Mucosa of stomach (tissue), 1 donor: ENCODE measurements around the gene ADPRS.

ENCODE experiments used
- H3K27me3 ChIP-seq: one replicate; pipeline ENCODE4 v1.7.0; 2013; ENCODE audit warnings: mild to moderate bottlenecking, low read length; ENCODE audit not compliant: control insufficient read depth, insufficient read depth
- H3K36me3 ChIP-seq: one replicate; pipeline ENCODE4 v1.7.0; 2013; ENCODE audit warnings: low read length; ENCODE audit not compliant: control insufficient read depth, insufficient read depth
- H3K4me1 ChIP-seq: one replicate; pipeline ENCODE4 v1.7.0; 2013; ENCODE audit warnings: mild to moderate bottlenecking, low read length; ENCODE audit not compliant: control insufficient read depth, insufficient read depth
- H3K4me3 ChIP-seq: one replicate; pipeline ENCODE4 v1.7.0; 2013; ENCODE audit warnings: low read length
- H3K9ac ChIP-seq: one replicate; pipeline ENCODE4 v1.7.0; 2013; ENCODE audit warnings: mild to moderate bottlenecking, low read length, moderate library complexity
- H3K9me3 ChIP-seq: one replicate; pipeline ENCODE4 v1.7.0; 2013; ENCODE audit warnings: mild to moderate bottlenecking, low read length, moderate library complexity; ENCODE audit not compliant: control insufficient read depth
- donor health status: Pancreatic carcinoma.

ADPRS gene

GRCh38 chr1:36081926-36082485 is 6.7 kb upstream of the ADPRS start:
- H3K27me3 ChIP-seq: peaks cover 20% of the 10 kb centered on the region
- no peaks in the 10 kb centered on the region for H3K36me3 ChIP-seq
- H3K9ac ChIP-seq: no peak overlapping the region
- H3K9me3 ChIP-seq: no peaks in the 10 kb centered on the region
- no peak overlapping the region for H3K4me3 ChIP-seq
- peaks cover 9% of the 10 kb centered on the region for H3K4me1 ChIP-seq

GRCh38 chr1:36083219-36083618 is 5.5 kb upstream of the ADPRS start:
- Histone ChIP-seq H3K36me3 (no peaks in the 10 kb centered on the region), H3K9me3 (no peaks in the 10 kb centered on the region), H3K4me3 (no peak overlapping the region), H3K9ac (no peak overlapping the region), H3K27me3 (peaks cover 20% of the 10 kb centered on the region), H3K4me1 (peaks cover 10% of the 10 kb centered on the region)

GRCh38 chr1:36083635-36084496 is 4.8 kb upstream of the ADPRS start, which contains the start of gene TEKT2:
TSS of gene TEKT2 (plus strand) at chr1:36084094. CDS start at chr1:36084922, 828 bp downstream.
- Histone ChIP-seq H3K9me3 (no peaks in the 10 kb centered on the region), H3K27me3 (peaks cover 20% of the 10 kb centered on the region), H3K4me1 (peaks cover 13% of the 10 kb centered on the region), H3K9ac (peak within 1 kb of the TSS; percentile 66), H3K36me3 (no peaks in the 10 kb centered on the region), H3K4me3 (peak within 1 kb of the TSS; percentile 38)

GRCh38 chr1:36084497-36085115 is 4.1 kb upstream of the ADPRS start:
- no peaks in the 10 kb centered on the region for H3K9me3 ChIP-seq
- no peaks in the 10 kb centered on the region for H3K36me3 ChIP-seq
- peak overlapping the region; percentile 66 for H3K9ac ChIP-seq
- peaks cover 20% of the 10 kb centered on the region for H3K27me3 ChIP-seq
- peaks cover 13% of the 10 kb centered on the region for H3K4me1 ChIP-seq
- H3K4me3 ChIP-seq: peak overlapping the region; percentile 38

- no peaks in the 10 kb centered on the region for H3K9me3 ChIP-seq
- H3K9ac ChIP-seq: no peak overlapping the region
- H3K4me1 ChIP-seq: peaks cover 13% of the 10 kb centered on the region
- H3K4me3 ChIP-seq: no peak overlapping the region
- peaks cover 20% of the 10 kb centered on the region for H3K27me3 ChIP-seq
- H3K36me3 ChIP-seq: no peaks in the 10 kb centered on the region
Observed at GRCh38 chr1:36085126-36085525, 3.6 kb upstream of the ADPRS start.

GRCh38 chr1:36085686-36086526 is 2.8 kb upstream of the ADPRS start:
- Histone ChIP-seq H3K4me3 (no peak overlapping the region), H3K9me3 (no peaks in the 10 kb centered on the region), H3K9ac (no peak overlapping the region), H3K27me3 (peaks cover 20% of the 10 kb centered on the region), H3K36me3 (no peaks in the 10 kb centered on the region), H3K4me1 (peaks cover 13% of the 10 kb centered on the region)

GRCh38 chr1:36086529-36087232 is 2.0 kb upstream of the ADPRS start:
- Histone ChIP-seq H3K9me3 (no peaks in the 10 kb centered on the region), H3K36me3 (peaks cover 3% of the 10 kb centered on the region), H3K9ac (no peak overlapping the region), H3K4me3 (no peak overlapping the region), H3K4me1 (peaks cover 13% of the 10 kb centered on the region), H3K27me3 (peaks cover 20% of the 10 kb centered on the region)

GRCh38 chr1:36087233-36088123 is 1.2 kb upstream of the ADPRS start:
- Histone ChIP-seq H3K36me3 (peaks cover 9% of the 10 kb centered on the region), H3K9me3 (no peaks in the 10 kb centered on the region), H3K9ac (no peak overlapping the region), H3K4me3 (no peak overlapping the region), H3K4me1 (peaks cover 13% of the 10 kb centered on the region), H3K27me3 (peaks cover 17% of the 10 kb centered on the region)

GRCh38 chr1:36088265-36088576 is 471 bp upstream of the ADPRS start:
- H3K36me3 ChIP-seq: peaks cover 16% of the 10 kb centered on the region
- H3K4me3 ChIP-seq: peak overlapping the region; percentile 24
- peaks cover 17% of the 10 kb centered on the region for H3K27me3 ChIP-seq
- H3K4me1 ChIP-seq: peaks cover 13% of the 10 kb centered on the region
- H3K9me3 ChIP-seq: no peaks in the 10 kb centered on the region
- H3K9ac ChIP-seq: peak overlapping the region; percentile 79

- Histone ChIP-seq H3K9me3 (no peaks in the 10 kb centered on the region), H3K9ac (peak overlapping the region; percentile 79), H3K4me3 (peak overlapping the region; percentile 24), H3K27me3 (peaks cover 6% of the 10 kb centered on the region), H3K4me1 (peaks cover 8% of the 10 kb centered on the region), H3K36me3 (peaks cover 19% of the 10 kb centered on the region)
Observed at GRCh38 chr1:36089393-36090121, 865 bp downstream of the ADPRS start.
